GM12891 (cell line): Measurements from ENCODE around the gene ABCB8.

Source experiments
- POLR2A ChIP-seq: IDR thresholded peaks from 2 replicates; pipeline ENCODE4 v1.6.1; 2011; ENCODE audit warnings: low read depth, low read length, control low read depth
- POLR2AphosphoS5 ChIP-seq: IDR thresholded peaks from 2 replicates; pipeline ENCODE4 v1.6.1; 2011; ENCODE audit warnings: low read depth, low read length, control low read depth
- POU2F2 ChIP-seq: IDR thresholded peaks from 2 replicates; pipeline ENCODE4 v1.6.1; 2011; ENCODE audit warnings: low read depth, mild to moderate bottlenecking, control low read depth, low read length, moderate library complexity
- TAF1 ChIP-seq: IDR thresholded peaks from 2 replicates; pipeline ENCODE4 v1.6.1; 2011; ENCODE audit warnings: low read depth, low read length, control low read depth

- TF ChIP-seq TAF1 (no peak), POU2F2 (no peak), POLR2A (no peak), POLR2AphosphoS5 (no peak)
These were observed 22.9 kb downstream of the ABCB8 start for GRCh38 chr7:151051108-151051507.
